NCI-H748 treated with DMSO at 0.1 percent for 48 hours (cell line): ENCODE measurements around the gene HDAC4.

Experiments used
- DNase-seq: peaks from one replicate; lab custom pipeline; 2025; lab: John Stamatoyannopoulos, UW

Gene HDAC4

GRCh38 chr2:239267288-239267951 is 133.4 kb downstream of the HDAC4 start:
- DNase-seq: no peak

GRCh38 chr2:239266779-239267287 is 134.0 kb downstream of the HDAC4 start:
- no peak for DNase-seq

GRCh38 chr2:239266434-239266766 is 134.4 kb downstream of the HDAC4 start:
- DNase-seq: no peak

- no peak for DNase-seq
Observed at GRCh38 chr2:239265681-239266433, 135.0 kb downstream of the HDAC4 start.

- no peak for DNase-seq
Observed at GRCh38 chr2:239264838-239265651, 135.8 kb downstream of the HDAC4 start.

- no peak for DNase-seq
Observed at GRCh38 chr2:239264492-239264837, 136.4 kb downstream of the HDAC4 start.

GRCh38 chr2:239263669-239264491 is 136.9 kb downstream of the HDAC4 start:
- no peak for DNase-seq

GRCh38 chr2:239263231-239263630 is 137.6 kb downstream of the HDAC4 start:
- no peak for DNase-seq

GRCh38 chr2:239262484-239263230 is 138.2 kb downstream of the HDAC4 start:
- no peak for DNase-seq

GRCh38 chr2:239261796-239262483 is 138.9 kb downstream of the HDAC4 start:
- no peak for DNase-seq

- no peak for DNase-seq
Observed at GRCh38 chr2:239261356-239261755, 139.5 kb downstream of the HDAC4 start.

- DNase-seq: no peak
Observed at GRCh38 chr2:239260546-239261327, 140.1 kb downstream of the HDAC4 start.

- no peak for DNase-seq
Observed at GRCh38 chr2:239259603-239260298, 141.1 kb downstream of the HDAC4 start.

- DNase-seq: no peak
Observed at GRCh38 chr2:239259173-239259572, 141.6 kb downstream of the HDAC4 start.

GRCh38 chr2:239258248-239258647 is 142.6 kb downstream of the HDAC4 start:
- no peak for DNase-seq

GRCh38 chr2:239257511-239257937 is 143.3 kb downstream of the HDAC4 start:
- DNase-seq: no peak

GRCh38 chr2:239256350-239256743 is 144.5 kb downstream of the HDAC4 start:
- DNase-seq: no peak

GRCh38 chr2:239255628-239256349 is 145.0 kb downstream of the HDAC4 start:
- no peak for DNase-seq
